BE2C (cell line): Measurements from ENCODE around the gene OR51A2.

Experiments
- DNase-seq: peaks from one replicate; pipeline ENCODE4 v3.0.0-alpha.2; 2020
- H3K27me3 ChIP-seq: fragments of 250-450 bp; sonication (Bioruptor Pico); 2 replicates; pipeline ENCODE4 v1.5.1; 2020; ENCODE audit warnings: mild to moderate bottlenecking
- H3K36me3 ChIP-seq: fragments of 250-450 bp; sonication (Bioruptor Pico); 2 replicates; pipeline ENCODE4 v1.5.1; 2020; ENCODE audit warnings: mild to moderate bottlenecking
- H3K4me1 ChIP-seq: fragments of 250-450 bp; sonication (Bioruptor Pico); 2 replicates; pipeline ENCODE4 v1.5.1; 2020
- H3K4me3 ChIP-seq: 2 replicates; pipeline ENCODE4 v1.5.1; 2011; ENCODE audit warnings: low read depth, low read length
- H3K9me3 ChIP-seq: fragments of 250-450 bp; sonication (Bioruptor Pico); 2 replicates; pipeline ENCODE4 v1.5.1; 2020
- CTCF ChIP-seq: IDR thresholded peaks from 2 replicates; pipeline ENCODE4 v1.5.1; 2012; ENCODE audit warnings: mild to moderate bottlenecking, low read depth, low read length

OR51A2 gene

GRCh38 chr11:4936745-4937144 lies 18.8 kb downstream of the OR51A2 start:
- Histone ChIP-seq H3K36me3 (no peaks in the 10 kb centered on the region), H3K9me3 (no peaks in the 10 kb centered on the region), H3K4me1 (no peaks in the 10 kb centered on the region), H3K27me3 (no peaks in the 10 kb centered on the region), H3K4me3 (no peak overlapping the region)
- no peak for DNase-seq
- TF ChIP-seq CTCF = no peak

- Histone ChIP-seq H3K9me3 (no peaks in the 10 kb centered on the region), H3K27me3 (no peaks in the 10 kb centered on the region), H3K4me3 (no peak overlapping the region), H3K36me3 (no peaks in the 10 kb centered on the region), H3K4me1 (no peaks in the 10 kb centered on the region)
- no peak for TF ChIP-seq CTCF
- no peak for DNase-seq
These were observed 22.8 kb downstream of the OR51A2 start for GRCh38 chr11:4932751-4933150.

GRCh38 chr11:4926608-4927007 lies 28.9 kb downstream of the OR51A2 start:
- H3K4me1 ChIP-seq = no peaks in the 10 kb centered on the region
- no peaks in the 10 kb centered on the region for H3K36me3 ChIP-seq
- no peak for DNase-seq
- H3K9me3 ChIP-seq = no peaks in the 10 kb centered on the region
- TF ChIP-seq CTCF = no peak
- no peaks in the 10 kb centered on the region for H3K27me3 ChIP-seq
- H3K4me3 ChIP-seq = no peak overlapping the region

- Histone ChIP-seq H3K36me3 (no peaks in the 10 kb centered on the region), H3K4me1 (no peaks in the 10 kb centered on the region), H3K9me3 (no peaks in the 10 kb centered on the region), H3K4me3 (no peak within 1 kb of the TSS), H3K27me3 (no peaks in the 10 kb centered on the region)
- no peak for DNase-seq
- no peak for TF ChIP-seq CTCF
These were observed 31.3 kb downstream of the OR51A2 start, which contains the start of gene OR51G1 for GRCh38 chr11:4924239-4924638. OR51G1 (minus strand) TSS chr11:4924339; CDS start chr11:4924339, 0 bp downstream.

- Histone ChIP-seq H3K4me3 (no peak overlapping the region), H3K27me3 (no peaks in the 10 kb centered on the region), H3K9me3 (no peaks in the 10 kb centered on the region), H3K4me1 (no peaks in the 10 kb centered on the region), H3K36me3 (no peaks in the 10 kb centered on the region)
- TF ChIP-seq CTCF = no peak
- no peak for DNase-seq
These were observed 33.2 kb downstream of the OR51A2 start for GRCh38 chr11:4922304-4922703.

GRCh38 chr11:4921796-4922195 lies 33.7 kb downstream of the OR51A2 start:
- Histone ChIP-seq H3K27me3 (no peaks in the 10 kb centered on the region), H3K4me3 (no peak overlapping the region), H3K36me3 (no peaks in the 10 kb centered on the region), H3K9me3 (no peaks in the 10 kb centered on the region), H3K4me1 (no peaks in the 10 kb centered on the region)
- no peak for TF ChIP-seq CTCF
- no peak for DNase-seq
